ENCODE results near the gene AREG. TPM values are rescaled to one million over a fixed set of nuclear protein-coding genes. Genes with fewer than 3 reads are reported as not detected.

Gene AREG
- total and polyA plus RNA-seq, 9 of the 15 experiments (the other 6 are each of a cell fraction or from before 2014, with no cell fraction given) = 1.4 to 7.7 (median 5.4) TPM

DNA sequence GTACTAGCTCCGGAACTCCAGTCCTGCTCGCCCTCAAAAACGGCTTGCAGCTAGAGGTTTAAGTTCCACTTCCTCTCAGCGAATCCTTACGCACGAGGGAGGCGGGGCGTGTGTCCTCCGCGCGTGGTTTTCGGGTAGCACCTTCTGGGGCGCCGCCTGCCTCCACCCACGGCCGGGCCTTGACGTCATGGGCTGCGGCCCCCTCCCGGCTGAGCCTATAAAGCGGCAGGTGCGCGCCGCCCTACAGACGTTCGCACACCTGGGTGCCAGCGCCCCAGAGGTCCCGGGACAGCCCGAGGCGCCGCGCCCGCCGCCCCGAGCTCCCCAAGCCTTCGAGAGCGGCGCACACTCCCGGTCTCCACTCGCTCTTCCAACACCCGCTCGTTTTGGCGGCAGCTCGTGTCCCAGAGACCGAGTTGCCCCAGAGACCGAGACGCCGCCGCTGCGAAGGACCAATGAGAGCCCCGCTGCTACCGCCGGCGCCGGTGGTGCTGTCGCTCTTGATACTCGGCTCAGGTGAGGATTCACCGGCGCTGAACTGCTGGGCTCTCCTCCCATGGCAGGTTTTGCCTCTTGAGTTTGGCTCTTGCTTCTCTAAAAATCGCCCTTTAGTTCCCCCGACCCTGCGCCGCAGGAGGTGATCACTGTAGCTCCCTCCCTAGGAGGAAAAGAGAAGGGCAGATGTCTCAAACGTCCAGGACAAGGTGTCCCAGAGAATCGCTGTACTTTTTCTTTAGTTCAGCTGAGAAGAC is at the start of gene AREG (continued):
- no peak for TF ChIP-seq ETV6 (IDR thresholded peaks at IDR 0.05; ENCODE audit: borderline replicate concordance in 1 of 2, low read depth in 2 of 2, low read length in 1 of 2)
- no peak for TF ChIP-seq ETV6 (CRISPR knock-in tag; IDR thresholded peaks at IDR 0.05; ENCODE audit: borderline replicate concordance)
- TF ChIP-seq MTA2 (IDR thresholded peaks at IDR 0.05; ENCODE audit: low read depth) = no peak
- TF ChIP-seq, protein P1, sequence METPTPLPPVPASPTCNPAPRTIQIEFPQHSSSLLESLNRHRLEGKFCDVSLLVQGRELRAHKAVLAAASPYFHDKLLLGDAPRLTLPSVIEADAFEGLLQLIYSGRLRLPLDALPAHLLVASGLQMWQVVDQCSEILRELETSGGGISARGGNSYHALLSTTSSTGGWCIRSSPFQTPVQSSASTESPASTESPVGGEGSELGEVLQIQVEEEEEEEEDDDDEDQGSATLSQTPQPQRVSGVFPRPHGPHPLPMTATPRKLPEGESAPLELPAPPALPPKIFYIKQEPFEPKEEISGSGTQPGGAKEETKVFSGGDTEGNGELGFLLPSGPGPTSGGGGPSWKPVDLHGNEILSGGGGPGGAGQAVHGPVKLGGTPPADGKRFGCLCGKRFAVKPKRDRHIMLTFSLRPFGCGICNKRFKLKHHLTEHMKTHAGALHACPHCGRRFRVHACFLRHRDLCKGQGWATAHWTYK (CRISPR knock-in tag; IDR thresholded peaks at IDR 0.05) = 0 out of 2 replicates have a peak, but pooled peaks have one; percentile 32
- TF ChIP-seq ZNF23 (CRISPR knock-in tag; IDR thresholded peaks at IDR 0.05) = no peak
- no peak for TF ChIP-seq XRCC3 (IDR thresholded peaks at IDR 0.05)
- no peak for TF ChIP-seq ZC3H8 (IDR thresholded peaks at IDR 0.05)
- peak; percentile 49; the same call in 1 of the 2 replicates for TF ChIP-seq JUND (IDR thresholded peaks at IDR 0.05; ENCODE audit: borderline replicate concordance, low read depth, low read length)
- peak; percentile 14; the same call in 1 of the 3 replicates for TF ChIP-seq JUND (tag; IDR thresholded peaks at IDR 0.05; ENCODE audit: borderline replicate concordance, low read depth, low read length)
- TF ChIP-seq, protein P2, sequence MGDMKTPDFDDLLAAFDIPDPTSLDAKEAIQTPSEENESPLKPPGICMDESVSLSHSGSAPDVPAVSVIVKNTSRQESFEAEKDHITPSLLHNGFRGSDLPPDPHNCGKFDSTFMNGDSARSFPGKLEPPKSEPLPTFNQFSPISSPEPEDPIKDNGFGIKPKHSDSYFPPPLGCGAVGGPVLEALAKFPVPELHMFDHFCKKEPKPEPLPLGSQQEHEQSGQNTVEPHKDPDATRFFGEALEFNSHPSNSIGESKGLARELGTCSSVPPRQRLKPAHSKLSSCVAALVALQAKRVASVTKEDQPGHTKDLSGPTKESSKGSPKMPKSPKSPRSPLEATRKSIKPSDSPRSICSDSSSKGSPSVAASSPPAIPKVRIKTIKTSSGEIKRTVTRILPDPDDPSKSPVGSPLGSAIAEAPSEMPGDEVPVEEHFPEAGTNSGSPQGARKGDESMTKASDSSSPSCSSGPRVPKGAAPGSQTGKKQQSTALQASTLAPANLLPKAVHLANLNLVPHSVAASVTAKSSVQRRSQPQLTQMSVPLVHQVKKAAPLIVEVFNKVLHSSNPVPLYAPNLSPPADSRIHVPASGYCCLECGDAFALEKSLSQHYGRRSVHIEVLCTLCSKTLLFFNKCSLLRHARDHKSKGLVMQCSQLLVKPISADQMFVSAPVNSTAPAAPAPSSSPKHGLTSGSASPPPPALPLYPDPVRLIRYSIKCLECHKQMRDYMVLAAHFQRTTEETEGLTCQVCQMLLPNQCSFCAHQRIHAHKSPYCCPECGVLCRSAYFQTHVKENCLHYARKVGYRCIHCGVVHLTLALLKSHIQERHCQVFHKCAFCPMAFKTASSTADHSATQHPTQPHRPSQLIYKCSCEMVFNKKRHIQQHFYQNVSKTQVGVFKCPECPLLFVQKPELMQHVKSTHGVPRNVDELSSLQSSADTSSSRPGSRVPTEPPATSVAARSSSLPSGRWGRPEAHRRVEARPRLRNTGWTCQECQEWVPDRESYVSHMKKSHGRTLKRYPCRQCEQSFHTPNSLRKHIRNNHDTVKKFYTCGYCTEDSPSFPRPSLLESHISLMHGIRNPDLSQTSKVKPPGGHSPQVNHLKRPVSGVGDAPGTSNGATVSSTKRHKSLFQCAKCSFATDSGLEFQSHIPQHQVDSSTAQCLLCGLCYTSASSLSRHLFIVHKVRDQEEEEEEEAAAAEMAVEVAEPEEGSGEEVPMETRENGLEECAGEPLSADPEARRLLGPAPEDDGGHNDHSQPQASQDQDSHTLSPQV (IDR thresholded peaks at IDR 0.05) = peak; percentile 73
- TF ChIP-seq ZNF79 (CRISPR knock-in tag; IDR thresholded peaks at IDR 0.05; ENCODE audit: low read depth) = no peak
- no peak for TF ChIP-seq HEY1 (CRISPR knock-in tag; IDR thresholded peaks at IDR 0.05; ENCODE audit: borderline replicate concordance)
- TF ChIP-seq TRIM28 (IDR thresholded peaks at IDR 0.05) = no peak
- peak; percentile 90 for TF ChIP-seq EGR1 (conservative IDR thresholded peaks at IDR 0.05)
- TF ChIP-seq, protein P3, sequence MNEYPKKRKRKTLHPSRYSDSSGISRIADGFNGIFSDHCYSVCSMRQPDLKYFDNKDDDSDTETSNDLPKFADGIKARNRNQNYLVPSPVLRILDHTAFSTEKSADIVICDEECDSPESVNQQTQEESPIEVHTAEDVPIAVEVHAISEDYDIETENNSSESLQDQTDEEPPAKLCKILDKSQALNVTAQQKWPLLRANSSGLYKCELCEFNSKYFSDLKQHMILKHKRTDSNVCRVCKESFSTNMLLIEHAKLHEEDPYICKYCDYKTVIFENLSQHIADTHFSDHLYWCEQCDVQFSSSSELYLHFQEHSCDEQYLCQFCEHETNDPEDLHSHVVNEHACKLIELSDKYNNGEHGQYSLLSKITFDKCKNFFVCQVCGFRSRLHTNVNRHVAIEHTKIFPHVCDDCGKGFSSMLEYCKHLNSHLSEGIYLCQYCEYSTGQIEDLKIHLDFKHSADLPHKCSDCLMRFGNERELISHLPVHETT (CRISPR knock-in tag; conservative IDR thresholded peaks at IDR 0.05 in 1 of 2, IDR thresholded peaks at IDR 0.05 in 1 of 2) = no peak; a peak in 1 of 4 replicates
- TF ChIP-seq, protein P4, sequence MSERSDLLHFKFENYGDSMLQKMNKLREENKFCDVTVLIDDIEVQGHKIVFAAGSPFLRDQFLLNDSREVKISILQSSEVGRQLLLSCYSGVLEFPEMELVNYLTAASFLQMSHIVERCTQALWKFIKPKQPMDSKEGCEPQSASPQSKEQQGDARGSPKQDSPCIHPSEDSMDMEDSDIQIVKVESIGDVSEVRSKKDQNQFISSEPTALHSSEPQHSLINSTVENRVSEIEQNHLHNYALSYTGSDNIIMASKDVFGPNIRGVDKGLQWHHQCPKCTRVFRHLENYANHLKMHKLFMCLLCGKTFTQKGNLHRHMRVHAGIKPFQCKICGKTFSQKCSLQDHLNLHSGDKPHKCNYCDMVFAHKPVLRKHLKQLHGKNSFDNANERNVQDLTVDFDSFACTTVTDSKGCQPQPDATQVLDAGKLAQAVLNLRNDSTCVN (CRISPR knock-in tag; IDR thresholded peaks at IDR 0.05) = no peak
- TF ChIP-seq BRD9 (IDR thresholded peaks at IDR 0.05; ENCODE audit: low read depth, partially characterized antibody) = peak; percentile 50
- peak; percentile 39; the same call in 1 of the 2 replicates for TF ChIP-seq MXI1 (IDR thresholded peaks at IDR 0.05; ENCODE audit: low read depth, low read length)

All from K562 (cell line).